Caco-2 (cell line): Measurements from ENCODE around the gene HABP4. TPM values are rescaled to one million over a fixed set of nuclear protein-coding genes. Genes with fewer than 3 reads are reported as not detected.

Source experiments
- BruUV-seq: library from RNA; stranded (reverse); fragments of 400-500 nt; replicated peaks from 2 replicates; lab custom pipeline; 2021; lab: Mats Ljungman, UMichigan
- CTCF ChIA-PET: fragments of 300-600 bp; sonication (Branson Sonifier 250); formaldehyde crosslinking; loops from one replicate; lab custom pipeline; 2022; ENCODE audit warnings: antibody characterized with exemption; lab: Charles Lee
- POLR2A ChIA-PET: fragments of 300-600 bp; sonication (Branson Sonifier 250); formaldehyde crosslinking; loops from one replicate; lab custom pipeline; 2022; ENCODE audit warnings: antibody characterized with exemption; lab: Charles Lee
- DNase-seq, 2 experiments: peaks; one replicate each; pipeline versions ENCODE4 v3.0.0 to v3.0.0-alpha.2; 2020 to 2022
- H3K27me3 ChIP-seq: replicated peaks from 2 replicates; pipeline ENCODE4 v1.6.0; 2011; ENCODE audit warnings: low read length; ENCODE audit not compliant: control insufficient read depth, insufficient read depth
- H3K36me3 ChIP-seq: 2 replicates; pipeline ENCODE4 v1.5.1; 2011; ENCODE audit warnings: low read length; ENCODE audit not compliant: control insufficient read depth, insufficient read depth
- H3K4me1 ChIP-seq: fragments of 250-450 bp; sonication (Bioruptor Pico); 2 replicates; pipeline ENCODE4 v1.5.1; 2020; ENCODE audit warnings: mild to moderate bottlenecking
- H3K4me3 ChIP-seq: 2 replicates; pipeline ENCODE4 v1.5.1; 2011; ENCODE audit warnings: low read depth, mild to moderate bottlenecking, control low read depth, low read length
- H3K9me3 ChIP-seq: fragments of 250-450 bp; sonication (Bioruptor Pico); 2 replicates; pipeline ENCODE4 v1.5.1; 2020; ENCODE audit warnings: mild to moderate bottlenecking, moderate library complexity
- H3K27ac Mint-ChIP-seq: one replicate; pipeline ENCODE4 v1.8.0; 2022; ENCODE audit warnings: mixed read lengths; ENCODE audit not compliant: unreplicated experiment
- H3K27me3 Mint-ChIP-seq: one replicate; pipeline ENCODE4 v1.8.0; 2022; ENCODE audit warnings: mixed read lengths; ENCODE audit not compliant: insufficient read depth, unreplicated experiment
- H3K36me3 Mint-ChIP-seq: one replicate; pipeline ENCODE4 v1.8.0; 2022; ENCODE audit warnings: mild to moderate bottlenecking, mixed read lengths; ENCODE audit not compliant: insufficient read depth, unreplicated experiment
- H3K4me1 Mint-ChIP-seq: one replicate; pipeline ENCODE4 v1.8.0; 2022; ENCODE audit warnings: low read depth, mixed read lengths; ENCODE audit not compliant: unreplicated experiment
- H3K4me3 Mint-ChIP-seq: one replicate; pipeline ENCODE4 v1.8.0; 2022; ENCODE audit warnings: mild to moderate bottlenecking, moderate library complexity, mixed read lengths; ENCODE audit not compliant: unreplicated experiment
- H3K9me3 Mint-ChIP-seq: one replicate; pipeline ENCODE4 v1.8.0; 2022; ENCODE audit warnings: mixed read lengths; ENCODE audit not compliant: unreplicated experiment
- CTCF ChIP-seq, 2 experiments: fragments of 200-600 bp in 1 of 2; IDR thresholded peaks; 1 replicate in 1 of 2; 2 replicates in 1 of 2; pipeline versions ENCODE4 v1.5.1 to v1.8.0; 2011 to 2022; ENCODE audit warnings: antibody characterized with exemption in 1 of 2, control low read depth in 1 of 2, inconsistent platforms in 1 of 2, low read depth in 1 of 2, low read length in 1 of 2, mild to moderate bottlenecking in 1 of 2, moderate library complexity in 1 of 2; ENCODE audit not compliant: insufficient read depth in 1 of 2, severe bottlenecking in 1 of 2, unreplicated experiment in 1 of 2
- intact Hi-C: fragments of 100-400 bp; cut with micrococcal nuclease; formaldehyde crosslinking; loops from one replicate; pipeline ENCODE4 v1.10.0; 2022; ENCODE audit not compliant: unreplicated experiment
- total RNA-seq: library from RNA; stranded (reverse); gene quantifications from 2 replicates; pipeline ENCODE4 v1.2.3, GENCODE V29; 2022

HABP4 gene
- total RNA-seq, 1 experiment from 2014 or later, result 26.7 TPM

- peak overlapping the region; percentile 67 for H3K4me3 ChIP-seq
- Mint-ChIP-seq H3K4me3 (peak overlapping the region; percentile 94), H3K9me3 (no peaks in the 10 kb centered on the region), H3K36me3 (peaks cover 35% of the 10 kb centered on the region), H3K27me3 (no peaks in the 10 kb centered on the region), H3K4me1 (peaks cover 17% of the 10 kb centered on the region), H3K27ac (peak overlapping the region; percentile 94)
- intact Hi-C loops, result loop anchor here (1.0 to 5.0 kb wide), 5 partner anchors 28 to 912 kb away; partner anchors contain the start of gene HABP4
- DNase-seq, result peak; percentile 76 to 82
- no peak for TF ChIP-seq CTCF (IDR thresholded peaks at IDR 0.05; ENCODE audit: insufficient read depth in 1 of 2, low read depth in 1 of 2, low read length in 1 of 2, severe bottlenecking in 1 of 2, unreplicated experiment in 1 of 2)
- H3K27me3 ChIP-seq, result no peaks in the 10 kb centered on the region
- BruUV-seq, result TSS peak; percentile 83
- H3K9me3 ChIP-seq, result no peaks in the 10 kb centered on the region
- ChIA-PET CTCF (interaction anchor here (0.8 kb wide), 1 partner anchor 23 kb away, joined by 3 read pairs; no protein-coding TSS in a partner anchor), POLR2A (interaction anchor here (0.6 to 0.7 kb wide), 4 partner anchors 20 to 161 kb away, joined by 3 to 4 read pairs (median 3); no protein-coding TSS in a partner anchor)
- peaks cover 27% of the 10 kb centered on the region for H3K4me1 ChIP-seq
- H3K36me3 ChIP-seq, result no peaks in the 10 kb centered on the region
These were observed 30.9 kb upstream of the HABP4 start for GRCh38 chr9:96418920-96419690.

GRCh38 chr9:96419691-96419969 lies 30.3 kb upstream of the HABP4 start:
- BruUV-seq, result no TSS peak
- H3K36me3 Mint-ChIP-seq, result peaks cover 35% of the 10 kb centered on the region
- POLR2A ChIA-PET, result interaction anchor here (0.6 to 0.7 kb wide), 2 partner anchors 31 to 32 kb away, joined by 3 to 4 read pairs; no protein-coding TSS in a partner anchor
- intact Hi-C loops, result loop anchor here (2.0 to 5.0 kb wide), 3 partner anchors 31 to 912 kb away; partner anchors contain the start of gene HABP4
- CTCF ChIA-PET, result interaction anchor here (0.8 kb wide), 1 partner anchor 22 kb away, joined by 3 read pairs; no protein-coding TSS in a partner anchor
- peak overlapping the region; percentile 94 for H3K4me3 Mint-ChIP-seq
- Histone ChIP-seq H3K36me3 (no peaks in the 10 kb centered on the region), H3K4me1 (peaks cover 29% of the 10 kb centered on the region), H3K4me3 (peak overlapping the region; percentile 67), H3K9me3 (no peaks in the 10 kb centered on the region), H3K27me3 (no peaks in the 10 kb centered on the region)
- TF ChIP-seq CTCF (IDR thresholded peaks at IDR 0.05; ENCODE audit: insufficient read depth in 1 of 2, low read depth in 1 of 2, low read length in 1 of 2, severe bottlenecking in 1 of 2, unreplicated experiment in 1 of 2), result no peak
- no peaks in the 10 kb centered on the region for H3K9me3 Mint-ChIP-seq
- DNase-seq, result no peak
- H3K4me1 Mint-ChIP-seq, result peaks cover 17% of the 10 kb centered on the region
- peak overlapping the region; percentile 94 for H3K27ac Mint-ChIP-seq
- H3K27me3 Mint-ChIP-seq, result no peaks in the 10 kb centered on the region

- BruUV-seq, result no TSS peak
- Histone ChIP-seq H3K4me3 (no peak overlapping the region), H3K36me3 (no peaks in the 10 kb centered on the region), H3K4me1 (peaks cover 29% of the 10 kb centered on the region), H3K27me3 (no peaks in the 10 kb centered on the region), H3K9me3 (no peaks in the 10 kb centered on the region)
- H3K27me3 Mint-ChIP-seq, result no peaks in the 10 kb centered on the region
- no peaks in the 10 kb centered on the region for H3K9me3 Mint-ChIP-seq
- TF ChIP-seq CTCF (IDR thresholded peaks at IDR 0.05; ENCODE audit: insufficient read depth in 1 of 2, low read depth in 1 of 2, low read length in 1 of 2, severe bottlenecking in 1 of 2, unreplicated experiment in 1 of 2), result no peak
- peak overlapping the region; percentile 94 for H3K4me3 Mint-ChIP-seq
- CTCF ChIA-PET, result interaction anchor here (1.1 kb wide), 1 partner anchor 29 kb away, joined by 4 read pairs; the partner anchor contains the start of gene HABP4
- peak overlapping the region; percentile 94 for H3K27ac Mint-ChIP-seq
- H3K36me3 Mint-ChIP-seq, result peaks cover 32% of the 10 kb centered on the region
- peak; percentile 83 to 90 for DNase-seq
- intact Hi-C loops, result loop anchor here (1.0 kb wide), 2 partner anchors 81 to 146 kb away; no protein-coding TSS in a partner anchor
- peaks cover 17% of the 10 kb centered on the region for H3K4me1 Mint-ChIP-seq
- POLR2A ChIA-PET, result interaction anchor here (0.8 kb wide), 1 partner anchor 29 kb away, joined by 6 read pairs; the partner anchor contains the start of gene HABP4
These were observed 29.3 kb upstream of the HABP4 start for GRCh38 chr9:96420468-96421219.
